Naive thymus-derived CD4-positive, alpha-beta T cell (primary cell): ENCODE data around the gene HSD17B14. TPM values are rescaled to one million over a fixed set of nuclear protein-coding genes. Genes with fewer than 3 reads are reported as not detected.
A peak's percentile ranks its signal among the peaks of the same experiment; 100 is the strongest.

Experiments
- ATAC-seq: fragments of 150-1000 bp; cut with Tn5 transposase; 2 replicates; pipeline ENCODE4 v1.10.0; 2021; ENCODE audit warnings: mild to moderate bottlenecking, moderate library complexity
- CTCF ChIA-PET: fragments of 350-600 bp; sonication (Branson Sonifier 250); formaldehyde crosslinking; loops from one replicate; lab custom pipeline; 2021; ENCODE audit warnings: antibody characterized with exemption; lab: Charles Lee
- POLR2A ChIA-PET: fragments of 350-600 bp; sonication (Branson Sonifier 250); formaldehyde crosslinking; loops from one replicate; lab custom pipeline; 2021; ENCODE audit warnings: antibody characterized with exemption, inconsistent platforms; lab: Charles Lee
- DNase-seq, 9 donors: peaks; one replicate each; pipeline versions ENCODE4 v3.0.0 to v3.0.0-alpha.2; 2020 to 2022; ENCODE audit warnings: mixed read lengths in 1 of 9
- H3K27ac ChIP-seq: one replicate; pipeline ENCODE4 v1.7.0; 2013; ENCODE audit warnings: mild to moderate bottlenecking, low read depth, low read length, moderate library complexity
- H3K27me3 ChIP-seq, 2 donors: one replicate each; pipeline ENCODE4 v1.7.0; 2013; ENCODE audit warnings: low read length in 2 of 2, mild to moderate bottlenecking in 2 of 2, moderate library complexity in 2 of 2; ENCODE audit not compliant: control insufficient read depth in 2 of 2, insufficient read depth in 2 of 2
- H3K36me3 ChIP-seq, 3 experiments: 1 replicate in 2 of 3; 2 replicates in 1 of 3; pipeline ENCODE4 v1.7.0; 2013; ENCODE audit warnings: low read length in 3 of 3, mild to moderate bottlenecking in 3 of 3, moderate library complexity in 1 of 3; ENCODE audit not compliant: insufficient read depth in 3 of 3, control insufficient read depth in 2 of 3
- H3K4me1 ChIP-seq, 2 donors: one replicate each; pipeline ENCODE4 v1.7.0; 2013; ENCODE audit warnings: low read length in 2 of 2, mild to moderate bottlenecking in 2 of 2, moderate library complexity in 1 of 2; ENCODE audit not compliant: control insufficient read depth in 2 of 2, insufficient read depth in 2 of 2
- H3K4me3 ChIP-seq: 2 replicates; pipeline ENCODE4 v1.7.0; 2013; ENCODE audit warnings: mild to moderate bottlenecking, low read length
- H3K9me3 ChIP-seq, 3 experiments: 1 replicate in 2 of 3; 2 replicates in 1 of 3; pipeline ENCODE4 v1.7.0; 2013; ENCODE audit warnings: low read length in 3 of 3; ENCODE audit not compliant: control insufficient read depth in 2 of 3
- H3K27ac Mint-ChIP-seq, 9 donors: one replicate each; pipeline ENCODE4 v1.8.0; 2020 to 2022; ENCODE audit warnings: mixed read lengths in 9 of 9, mild to moderate bottlenecking in 8 of 9, moderate library complexity in 5 of 9, inconsistent platforms in 2 of 9
- H3K27me3 Mint-ChIP-seq, 5 donors: one replicate each; pipeline ENCODE4 v1.8.0; 2021 to 2022; ENCODE audit warnings: mixed read lengths in 5 of 5, mild to moderate bottlenecking in 1 of 5
- H3K36me3 Mint-ChIP-seq, 5 donors: one replicate each; pipeline ENCODE4 v1.8.0; 2020 to 2022; ENCODE audit warnings: mixed read lengths in 5 of 5, mild to moderate bottlenecking in 3 of 5, inconsistent platforms in 1 of 5
- H3K4me1 Mint-ChIP-seq, 7 donors: one replicate each; pipeline ENCODE4 v1.8.0; 2020 to 2022; ENCODE audit warnings: mixed read lengths in 7 of 7, mild to moderate bottlenecking in 3 of 7, inconsistent platforms in 1 of 7
- H3K4me3 Mint-ChIP-seq, 10 donors: one replicate each; pipeline ENCODE4 v1.8.0; 2020 to 2022; ENCODE audit warnings: mild to moderate bottlenecking in 10 of 10, mixed read lengths in 10 of 10, moderate library complexity in 6 of 10, inconsistent platforms in 2 of 10
- H3K9me3 Mint-ChIP-seq, 11 donors: one replicate each; pipeline ENCODE4 v1.8.0; 2020 to 2022; ENCODE audit warnings: mixed read lengths in 11 of 11, mild to moderate bottlenecking in 4 of 11, inconsistent platforms in 1 of 11, moderate library complexity in 1 of 11
- intact Hi-C, 2 donors: fragments of 100-400 bp; cut with micrococcal nuclease; formaldehyde crosslinking; loops; one replicate each; pipeline ENCODE4 v1.15.1; 2023
- polyA plus RNA-seq, 2 donors: library from polyadenylated mRNA; unstranded; fragments of 300-500 nt; fragmentation: Illumina TruSeq; gene quantifications; one replicate each; pipeline ENCODE4 v1.2.3, GENCODE V29; 2021
- total RNA-seq, 6 experiments: library from RNA in 5 of 6; stranded (reverse) in 5 of 6; gene quantifications; 1 replicate in 5 of 6; 2 replicates in 1 of 6; pipeline ENCODE4 v1.2.3 and lab custom pipeline; 2021 to 2026

The HSD17B14 gene
- total and polyA plus RNA-seq, 7 experiments from 2014 or later: 0.38 to 2.9 (median 1.2) TPM; not detected in 1

- ATAC-seq (no peak), DNase-seq (no peak)
- Mint-ChIP-seq H3K27ac (no peak overlapping the region), H3K36me3 (no peaks in the 10 kb centered on the region), H3K9me3 (no peaks in the 10 kb centered on the region), H3K4me1 (peaks cover 0 to 5% (median 3%) of the 10 kb centered on the region in 7 donors), H3K4me3 (no peak overlapping the region), H3K27me3 (peaks cover 0 to 6% (median 4%) of the 10 kb centered on the region in 5 donors)
- intact Hi-C loops: no loop called here
- Histone ChIP-seq H3K36me3 (no peaks in the 10 kb centered on the region), H3K4me1 (no peaks in the 10 kb centered on the region), H3K27me3 (no peaks in the 10 kb centered on the region), H3K27ac (no peak overlapping the region), H3K9me3 (no peaks in the 10 kb centered on the region), H3K4me3 (no peak overlapping the region)
- CTCF ChIA-PET: interaction anchor here (2.0 kb wide), 1 partner anchor 58 kb away, joined by 14 read pairs; no protein-coding TSS in a partner anchor
- POLR2A ChIA-PET: no interaction called here
Measured at GRCh38 chr19:48784527-48784926, 51.8 kb downstream of the HSD17B14 start.

DNA sequence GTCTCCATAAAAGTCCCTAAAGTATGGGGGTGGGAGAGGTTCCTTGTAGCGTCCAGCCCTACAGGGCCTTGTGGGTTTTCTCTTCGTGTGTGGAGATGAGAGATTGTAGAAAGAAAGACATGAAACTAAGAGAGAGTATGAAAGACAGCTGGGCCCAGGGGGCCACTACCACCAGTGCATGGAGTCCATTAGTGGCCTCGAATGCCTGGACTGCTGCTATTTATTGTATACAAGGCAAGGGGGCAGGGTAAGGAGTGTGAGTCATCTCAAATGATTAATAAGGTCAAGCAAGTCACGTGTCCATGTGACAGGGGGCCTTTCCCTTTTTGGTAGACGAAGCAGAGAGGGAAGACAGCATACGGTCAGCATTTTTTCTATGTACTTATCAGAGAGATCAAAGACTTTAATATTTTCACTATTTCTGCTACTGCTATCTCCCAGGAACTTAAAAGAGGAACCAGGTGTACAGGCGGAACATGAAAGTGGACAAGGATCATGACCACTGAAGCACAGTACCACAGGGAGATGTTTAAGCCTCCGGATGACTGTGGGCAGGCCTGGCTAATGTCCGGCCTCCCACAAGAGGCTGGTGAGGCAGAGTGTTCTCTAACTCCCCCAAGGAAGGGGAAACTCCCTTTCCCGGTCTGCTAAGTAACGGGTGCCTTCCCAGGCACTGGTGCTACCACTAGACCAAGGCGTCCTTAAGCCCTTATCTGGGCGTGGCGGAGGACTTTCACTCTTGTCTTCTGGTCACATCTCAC lies 55.5 kb downstream of the HSD17B14 start:
- Histone ChIP-seq H3K4me1 (no peaks in the 10 kb centered on the region), H3K9me3 (no peaks in the 10 kb centered on the region), H3K4me3 (no peak overlapping the region), H3K27ac (no peak overlapping the region), H3K27me3 (no peaks in the 10 kb centered on the region), H3K36me3 (no peaks in the 10 kb centered on the region)
- Mint-ChIP-seq H3K36me3 (no peaks in the 10 kb centered on the region), H3K27ac (no peak overlapping the region), H3K9me3 (no peaks in the 10 kb centered on the region), H3K27me3 (peaks cover 0 to 7% (median 4%) of the 10 kb centered on the region in 5 donors), H3K4me3 (no peak overlapping the region), H3K4me1 (peaks cover 0 to 4% (median 3%) of the 10 kb centered on the region in 7 donors)
- ChIA-PET CTCF (no interaction called here), POLR2A (no interaction called here)
- ATAC-seq: peak; percentile 43
- no peak for DNase-seq
- intact Hi-C loops: no loop called here

DNA sequence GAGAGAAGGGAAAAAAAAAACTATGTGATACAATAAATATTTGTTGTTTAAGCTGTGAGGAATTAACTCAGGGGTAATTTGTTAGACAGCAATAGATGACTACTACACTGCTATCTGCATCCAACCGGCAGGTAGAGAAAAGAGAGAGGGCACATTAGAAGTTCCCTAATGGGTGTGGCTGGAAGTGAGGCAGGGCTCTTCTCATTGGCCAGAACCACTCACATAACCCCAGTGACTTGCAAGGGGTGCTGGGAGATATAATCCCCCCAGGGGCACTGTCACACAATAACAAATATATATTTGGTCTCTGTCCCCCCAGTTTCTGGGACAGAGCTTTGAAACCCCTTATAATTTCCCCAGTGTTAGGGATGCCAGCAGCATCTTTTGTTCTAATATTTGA lies 56.7 kb downstream of the HSD17B14 start:
- no peaks in the 10 kb centered on the region for H3K4me1 ChIP-seq
- H3K27ac Mint-ChIP-seq: no peak overlapping the region
- no peak overlapping the region for H3K27ac ChIP-seq
- POLR2A ChIA-PET: no interaction called here
- H3K27me3 ChIP-seq: no peaks in the 10 kb centered on the region
- peaks cover 0 to 6% (median 4%) of the 10 kb centered on the region in 5 donors for H3K27me3 Mint-ChIP-seq
- H3K36me3 Mint-ChIP-seq: no peaks in the 10 kb centered on the region
- intact Hi-C loops: no loop called here
- no peak for ATAC-seq
- H3K9me3 ChIP-seq: no peaks in the 10 kb centered on the region
- no peak overlapping the region for H3K4me3 Mint-ChIP-seq
- peaks cover 0 to 4% (median 3%) of the 10 kb centered on the region in 7 donors for H3K4me1 Mint-ChIP-seq
- no peaks in the 10 kb centered on the region for H3K36me3 ChIP-seq
- CTCF ChIA-PET: interaction anchor here (0.7 to 1.7 kb wide), 2 partner anchors 8 to 708 kb away, joined by 3 to 11 read pairs; no protein-coding TSS in a partner anchor
- H3K9me3 Mint-ChIP-seq: no peaks in the 10 kb centered on the region
- no peak overlapping the region for H3K4me3 ChIP-seq
- no peak for DNase-seq

- no peaks in the 10 kb centered on the region for H3K27me3 ChIP-seq
- no peaks in the 10 kb centered on the region for H3K9me3 ChIP-seq
- ChIA-PET POLR2A (no interaction called here), CTCF (interaction anchor here (0.7 to 1.1 kb wide), 2 partner anchors 18 to 65 kb away, joined by 8 read pairs; no protein-coding TSS in a partner anchor)
- DNase-seq (no peak), ATAC-seq (no peak)
- H3K36me3 Mint-ChIP-seq: no peaks in the 10 kb centered on the region
- no peak overlapping the region for H3K27ac ChIP-seq
- peaks cover 0 to 6% (median 4%) of the 10 kb centered on the region in 5 donors for H3K27me3 Mint-ChIP-seq
- no peak overlapping the region for H3K4me3 ChIP-seq
- H3K4me3 Mint-ChIP-seq: no peak overlapping the region
- H3K36me3 ChIP-seq: no peaks in the 10 kb centered on the region
- no peak overlapping the region for H3K27ac Mint-ChIP-seq
- peaks cover 0 to 4% (median 3%) of the 10 kb centered on the region in 7 donors for H3K4me1 Mint-ChIP-seq
- intact Hi-C loops: no loop called here
- H3K4me1 ChIP-seq: no peaks in the 10 kb centered on the region
- H3K9me3 Mint-ChIP-seq: no peaks in the 10 kb centered on the region
Measured at GRCh38 chr19:48777720-48778119, 58.6 kb downstream of the HSD17B14 start.

DNA sequence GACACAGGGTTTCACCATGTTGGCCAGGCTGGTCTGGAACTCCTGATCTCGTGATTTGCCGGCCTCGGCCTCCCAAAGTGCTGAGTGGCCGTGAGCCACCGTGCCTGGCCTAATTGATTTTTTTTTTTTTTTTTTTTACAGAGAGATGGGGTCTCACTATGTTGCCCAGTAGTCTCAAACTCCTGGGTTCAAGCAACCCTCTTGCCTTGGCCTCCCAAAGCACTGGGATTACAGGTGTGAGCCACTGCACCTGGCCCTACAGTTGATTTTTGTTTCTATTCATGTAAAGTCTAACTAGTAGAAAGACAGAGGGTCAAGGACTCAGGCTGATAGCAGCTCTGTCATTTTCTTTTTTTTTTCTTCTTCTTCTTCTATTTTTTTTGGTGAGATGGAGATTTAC lies 59.2 kb downstream of the HSD17B14 start:
- ATAC-seq (no peak), DNase-seq (no peak)
- H3K27ac Mint-ChIP-seq: no peak overlapping the region
- H3K27me3 ChIP-seq: no peaks in the 10 kb centered on the region
- no peaks in the 10 kb centered on the region for H3K36me3 ChIP-seq
- H3K9me3 Mint-ChIP-seq: no peaks in the 10 kb centered on the region
- intact Hi-C loops: no loop called here
- no peaks in the 10 kb centered on the region for H3K4me1 ChIP-seq
- ChIA-PET CTCF (interaction anchor here (0.7 kb wide), 1 partner anchor 14 kb away, joined by 5 read pairs; no protein-coding TSS in a partner anchor), POLR2A (no interaction called here)
- peaks cover 0 to 4% (median 0%) of the 10 kb centered on the region in 5 donors for H3K27me3 Mint-ChIP-seq
- H3K36me3 Mint-ChIP-seq: no peaks in the 10 kb centered on the region
- no peaks in the 10 kb centered on the region for H3K9me3 ChIP-seq
- no peak overlapping the region for H3K4me3 Mint-ChIP-seq
- no peak overlapping the region for H3K4me3 ChIP-seq
- peaks cover 0 to 1% (median 0%) of the 10 kb centered on the region in 7 donors for H3K4me1 Mint-ChIP-seq
- H3K27ac ChIP-seq: no peak overlapping the region

- Mint-ChIP-seq H3K27me3 (peaks cover 0 to 16% (median 13%) of the 10 kb centered on the region in 5 donors), H3K9me3 (no peaks in the 10 kb centered on the region), H3K36me3 (no peaks in the 10 kb centered on the region), H3K27ac (no peak overlapping the region), H3K4me1 (peaks cover 0 to 4% (median 0%) of the 10 kb centered on the region in 7 donors), H3K4me3 (no peak overlapping the region)
- no peak for ATAC-seq
- Histone ChIP-seq H3K27me3 (peaks cover 0 to 4% of the 10 kb centered on the region in 2 donors), H3K9me3 (no peaks in the 10 kb centered on the region), H3K4me3 (no peak overlapping the region), H3K4me1 (no peaks in the 10 kb centered on the region), H3K36me3 (no peaks in the 10 kb centered on the region), H3K27ac (no peak overlapping the region)
- ChIA-PET POLR2A (interaction anchor here (0.8 kb wide), 1 partner anchor 155 kb away, joined by 4 read pairs; no protein-coding TSS in a partner anchor), CTCF (interaction anchor here (0.8 kb wide), 1 partner anchor 477 kb away, joined by 4 read pairs; no protein-coding TSS in a partner anchor)
- DNase-seq: no peak
- intact Hi-C loops: no loop called here
Measured at GRCh38 chr19:48772503-48772953, 63.8 kb downstream of the HSD17B14 start.
